GM19438 (cell line): ENCODE measurements around the gene CIB2.

Source experiments
- ATAC-seq: cut with Tn5 transposase; IDR thresholded peaks from one replicate; pipeline ENCODE4 v1.9.1; 2021; ENCODE audit warnings: low read depth; ENCODE audit not compliant: unreplicated experiment

Gene CIB2

DNA sequence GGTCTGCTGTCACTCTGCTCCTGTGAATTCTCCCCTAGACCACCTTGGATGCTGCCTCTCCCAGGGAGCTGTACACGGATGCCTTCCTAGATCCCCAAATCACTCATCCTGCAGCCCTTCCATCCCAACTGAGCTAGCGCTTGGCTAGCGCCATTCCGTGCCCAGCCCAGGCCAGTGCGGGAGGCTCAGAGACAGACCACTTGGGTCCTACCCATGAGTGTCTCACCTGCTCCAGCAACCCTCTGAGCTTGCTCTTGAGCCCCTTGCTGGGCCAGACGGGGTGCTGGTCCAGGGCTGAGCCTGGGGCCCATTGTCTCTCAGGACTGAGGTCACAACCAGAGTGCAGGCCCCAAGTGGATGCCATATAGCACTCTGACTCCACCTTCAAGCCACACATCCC, 21.1 kb downstream of the CIB2 start:
- ATAC-seq: no peak

DNA sequence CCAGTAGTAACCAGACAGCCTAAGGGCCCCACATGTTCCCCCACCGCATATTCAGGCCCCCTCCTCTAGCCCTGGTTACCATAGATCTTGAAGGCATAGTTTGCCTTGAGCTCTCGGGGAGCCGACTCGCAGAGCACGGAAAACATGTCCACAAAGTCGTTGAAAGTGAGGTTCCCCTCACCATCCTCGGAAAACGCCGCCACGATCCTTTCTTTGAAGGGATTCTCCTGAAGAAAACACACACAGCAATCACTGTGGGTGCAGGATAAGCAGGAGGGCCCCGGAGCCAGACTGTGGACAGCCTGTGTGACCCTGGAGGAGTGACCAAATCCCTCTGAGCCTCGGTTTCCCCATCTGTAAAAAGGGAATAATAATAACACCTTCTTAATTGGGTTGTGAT, 22.1 kb downstream of the CIB2 start:
- ATAC-seq: no peak

DNA sequence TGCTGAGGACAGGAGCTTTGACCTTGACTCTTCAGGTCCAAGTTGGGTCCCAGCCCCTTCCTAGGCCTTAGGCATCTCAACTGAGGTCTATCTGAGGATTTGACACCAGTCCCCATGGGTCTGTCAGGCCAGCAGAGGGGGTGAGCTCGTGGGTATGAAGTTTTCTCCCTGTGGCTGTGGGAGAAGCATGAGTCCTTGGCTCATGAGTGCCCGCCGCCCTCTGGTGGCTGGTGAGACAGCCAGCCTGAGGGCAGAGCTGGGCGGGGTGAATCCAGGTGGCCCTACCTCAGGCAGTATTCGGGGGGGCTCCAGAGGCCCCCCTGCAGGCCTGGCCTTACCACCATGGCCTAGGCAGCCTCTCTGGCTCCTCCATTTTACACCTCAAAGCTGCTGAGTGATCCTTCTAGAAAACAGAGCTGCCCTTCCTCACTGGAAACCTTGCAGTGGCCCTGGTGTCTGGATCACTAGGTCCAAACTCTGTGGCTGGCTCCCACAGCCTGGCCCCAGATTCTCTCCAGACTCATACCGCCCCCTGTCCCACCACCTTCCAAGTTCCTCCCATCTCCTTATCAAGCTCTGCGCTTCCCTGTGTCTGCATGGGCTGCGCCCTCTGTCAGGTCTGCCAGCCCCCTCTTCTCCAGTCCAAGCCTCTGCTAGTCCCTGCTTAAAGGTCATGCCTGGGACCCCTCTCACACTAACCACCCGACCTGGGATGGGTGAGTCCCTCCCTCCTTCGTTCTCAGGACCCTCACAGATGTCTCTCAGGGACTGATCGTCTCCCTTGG, 22.8 kb downstream of the CIB2 start:
- no peak for ATAC-seq

GRCh38 chr15:78107471-78107870, 23.8 kb downstream of the CIB2 start:
- no peak for ATAC-seq

- ATAC-seq: no peak
Measured at GRCh38 chr15:78105476-78106241, 25.6 kb downstream of the CIB2 start.

DNA sequence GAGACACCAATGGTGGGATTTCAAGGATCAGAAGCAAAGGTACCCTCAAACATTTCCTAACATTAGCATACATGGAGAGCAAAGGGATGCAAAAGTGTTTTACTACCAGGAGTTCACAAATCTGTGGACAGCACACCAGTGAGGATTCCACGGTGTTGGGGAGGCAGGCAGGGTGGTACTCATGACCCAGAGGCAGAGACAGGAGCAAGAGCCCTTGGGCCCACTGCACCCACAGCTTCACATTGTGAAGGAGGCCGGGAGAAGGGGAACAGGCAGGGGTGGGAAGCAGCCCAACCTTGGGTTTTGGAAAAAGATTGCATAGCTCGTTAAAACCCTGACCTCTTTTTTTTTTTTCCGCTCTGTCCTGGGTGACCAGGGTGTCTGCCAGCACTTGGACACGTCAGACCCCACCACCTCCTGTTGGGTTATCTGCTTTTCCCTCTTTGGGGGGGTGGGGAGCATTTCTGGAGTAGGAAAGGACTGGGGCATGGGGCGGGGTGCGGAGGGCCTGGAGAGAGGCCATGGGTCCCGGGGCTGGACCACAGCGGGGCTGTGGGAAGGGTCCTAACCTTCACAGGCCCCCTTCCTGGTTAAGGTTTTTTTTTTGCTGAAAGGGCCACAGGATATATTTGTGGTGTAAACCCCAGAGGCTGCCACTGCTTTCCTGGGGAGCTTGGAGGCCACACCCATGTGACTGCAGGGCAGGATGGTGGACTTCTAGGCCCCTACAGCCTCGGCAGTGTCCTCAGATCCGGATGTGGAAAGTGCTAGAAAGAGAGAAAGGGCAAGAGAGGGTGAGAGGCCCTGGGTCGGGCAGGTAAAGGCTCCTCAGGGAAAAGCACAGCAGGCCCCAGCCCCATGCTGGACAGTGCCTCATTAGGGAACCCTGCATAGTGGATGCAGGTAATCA, 26.4 kb downstream of the CIB2 start:
- no peak for ATAC-seq

GRCh38 chr15:78104119-78104479, 27.1 kb downstream of the CIB2 start:
- peak; percentile 12 for ATAC-seq

DNA sequence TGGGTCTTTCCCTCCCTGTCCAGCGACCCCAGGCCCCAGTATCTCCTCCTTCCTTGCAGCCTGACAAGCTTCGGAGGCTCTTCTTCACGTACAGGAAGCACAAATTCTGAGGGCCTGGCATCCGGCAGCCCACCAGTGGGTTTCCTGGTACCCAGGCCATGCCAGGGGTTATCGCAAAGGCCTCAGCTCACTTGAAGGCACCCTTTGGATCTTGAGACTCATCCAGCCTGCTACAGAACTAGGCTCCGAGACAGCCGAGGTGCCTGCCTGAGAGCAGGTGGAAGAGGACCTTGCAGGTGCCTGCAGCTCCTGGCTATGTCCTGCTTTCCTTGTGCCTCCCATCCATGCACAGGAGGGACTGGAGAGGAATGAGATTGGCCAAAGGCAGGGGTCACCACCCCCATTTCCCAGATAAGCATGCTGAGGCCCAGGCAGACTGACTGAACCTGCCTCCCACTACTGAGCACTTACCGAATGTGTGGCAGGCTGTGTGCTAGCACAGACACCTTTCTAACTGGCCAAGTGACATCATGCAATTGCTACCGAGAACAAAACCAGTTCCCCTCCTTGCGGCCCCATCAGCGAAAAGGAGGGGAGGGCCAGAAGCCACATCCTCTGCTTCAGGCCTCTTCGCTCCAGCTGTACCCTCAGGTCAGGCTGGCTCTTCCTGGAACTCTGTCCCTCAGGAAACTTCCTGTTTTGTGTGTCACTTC, 27.7 kb downstream of the CIB2 start:
- ATAC-seq: peak; percentile 85

- ATAC-seq: no peak
Measured at GRCh38 chr15:78102741-78103140, 28.5 kb downstream of the CIB2 start.

- no peak for ATAC-seq
Measured at GRCh38 chr15:78102211-78102610, 29.0 kb downstream of the CIB2 start.

GRCh38 chr15:78101423-78102105, 29.7 kb downstream of the CIB2 start:
- ATAC-seq: no peak

DNA sequence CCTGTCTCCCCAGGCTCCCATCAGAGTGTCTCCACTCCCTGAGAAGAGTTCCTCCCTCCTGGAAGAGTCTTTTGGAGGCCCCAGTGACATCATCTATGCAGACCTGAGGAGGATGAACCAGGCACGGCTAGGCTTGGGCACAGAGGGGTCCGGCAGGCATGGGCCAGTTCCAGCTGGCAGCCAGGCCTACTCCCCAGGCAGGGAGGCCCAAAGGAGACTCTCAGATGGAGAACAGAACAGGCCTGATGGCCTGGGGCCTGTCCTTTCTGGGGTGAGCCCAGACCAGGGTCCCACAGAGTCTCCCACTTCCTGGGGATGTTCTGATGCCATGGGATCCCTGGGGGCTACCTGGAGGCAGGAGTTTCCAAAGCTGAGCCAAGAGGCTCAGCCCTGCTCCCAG, 30.4 kb downstream of the CIB2 start:
- no peak for ATAC-seq

GRCh38 chr15:78098131-78098755, 33.0 kb downstream of the CIB2 start:
- no peak for ATAC-seq

DNA sequence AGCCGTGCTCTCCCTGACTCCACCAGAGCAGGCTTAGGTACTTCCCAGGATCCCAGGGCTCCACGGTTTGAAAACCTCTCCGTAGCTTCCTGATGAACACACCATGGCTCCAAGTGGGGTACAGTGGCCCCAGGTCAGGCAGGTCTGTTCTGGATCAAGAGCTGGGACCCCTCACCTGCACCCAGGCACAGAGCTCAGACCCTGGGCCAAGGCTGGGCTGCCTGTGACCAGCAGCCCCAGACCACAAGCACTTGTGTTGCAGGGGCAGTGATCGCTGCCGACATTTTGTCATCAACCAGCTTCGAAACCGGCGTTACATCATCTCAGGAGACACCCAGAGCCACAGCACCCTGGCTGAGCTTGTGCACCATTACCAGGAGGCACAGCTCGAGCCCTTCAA, 33.6 kb downstream of the CIB2 start:
- no peak for ATAC-seq

DNA sequence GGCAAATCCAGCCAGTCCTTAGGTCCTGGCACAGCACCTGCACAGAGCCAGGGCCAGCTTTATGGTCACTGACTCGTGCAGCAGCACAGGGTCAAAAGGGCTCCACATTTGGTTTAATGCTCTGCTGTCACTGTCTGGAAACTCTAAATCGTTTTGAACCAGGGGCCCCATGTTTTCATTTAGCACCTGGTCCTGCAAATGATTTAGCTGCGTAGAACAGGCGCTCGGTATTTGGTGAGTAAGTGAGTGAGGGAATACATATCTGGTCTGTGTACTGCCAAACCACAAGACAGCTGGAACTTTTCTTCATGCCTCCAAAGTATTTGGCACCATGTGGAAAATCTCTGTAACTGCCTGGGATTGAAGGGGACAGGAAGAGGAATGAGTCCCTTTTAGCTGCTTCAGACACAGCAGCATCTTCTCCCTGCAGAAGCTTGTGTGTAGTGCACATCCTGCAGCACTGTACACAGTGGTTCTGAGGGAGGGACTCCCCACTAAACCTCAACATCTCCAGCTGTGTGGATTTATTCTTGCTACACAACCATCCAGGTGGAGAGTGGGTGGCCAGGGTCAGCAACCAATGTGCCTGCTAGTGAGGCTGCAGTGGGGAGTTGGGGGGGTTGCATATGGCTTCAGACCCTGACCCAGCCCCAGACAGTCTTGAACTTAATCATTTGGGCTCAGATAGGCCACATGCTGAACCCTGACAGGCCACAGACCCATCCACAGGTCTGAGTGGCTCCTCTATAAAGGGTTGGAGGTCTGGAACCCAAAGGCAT, 37.8 kb downstream of the CIB2 start:
- no peak for ATAC-seq

DNA sequence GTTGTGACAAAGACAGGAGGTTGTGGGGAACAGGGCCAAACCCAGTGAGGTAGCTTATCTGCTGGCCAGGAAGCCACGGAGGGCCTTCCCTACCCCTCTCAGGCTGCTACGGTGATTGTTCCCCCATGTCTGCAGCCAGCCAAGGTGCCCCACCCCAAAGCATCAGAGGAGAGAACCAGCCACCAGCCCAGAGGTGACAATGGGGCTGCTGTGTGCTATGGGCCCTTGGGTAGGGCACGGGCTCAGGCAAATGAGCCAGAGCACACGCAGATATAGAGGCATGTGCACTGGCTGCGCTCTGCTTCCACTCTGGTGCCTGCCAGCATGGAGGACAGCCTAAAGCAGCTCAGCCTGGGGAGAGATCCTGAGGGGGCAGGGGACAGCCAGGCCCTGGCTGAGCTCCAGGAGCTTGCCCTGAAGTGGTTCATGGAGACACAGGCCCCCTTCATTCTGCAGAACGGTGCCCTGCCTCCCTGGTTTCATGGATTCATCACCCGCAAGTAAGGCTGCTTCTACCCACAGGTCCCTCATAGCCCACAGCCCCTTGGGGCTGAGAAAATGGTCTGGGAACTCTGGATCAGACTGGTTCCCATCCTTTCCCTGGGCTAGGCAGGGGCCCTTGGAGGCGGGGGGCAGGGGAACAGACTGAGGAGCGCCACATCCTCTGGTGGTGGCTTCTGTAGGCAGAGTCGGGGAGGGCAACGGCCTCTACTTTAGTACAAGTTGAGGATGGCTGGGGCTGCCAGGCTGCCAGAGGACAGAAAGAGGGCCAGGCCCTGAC, 38.8 kb downstream of the CIB2 start, which contains the start of gene SH2D7:
Gene SH2D7, plus strand, starts transcription at position 301 of the 781 bp plus-strand sequence. Its CDS starts 24 bp downstream, at position 325.
- ATAC-seq: no peak

DNA sequence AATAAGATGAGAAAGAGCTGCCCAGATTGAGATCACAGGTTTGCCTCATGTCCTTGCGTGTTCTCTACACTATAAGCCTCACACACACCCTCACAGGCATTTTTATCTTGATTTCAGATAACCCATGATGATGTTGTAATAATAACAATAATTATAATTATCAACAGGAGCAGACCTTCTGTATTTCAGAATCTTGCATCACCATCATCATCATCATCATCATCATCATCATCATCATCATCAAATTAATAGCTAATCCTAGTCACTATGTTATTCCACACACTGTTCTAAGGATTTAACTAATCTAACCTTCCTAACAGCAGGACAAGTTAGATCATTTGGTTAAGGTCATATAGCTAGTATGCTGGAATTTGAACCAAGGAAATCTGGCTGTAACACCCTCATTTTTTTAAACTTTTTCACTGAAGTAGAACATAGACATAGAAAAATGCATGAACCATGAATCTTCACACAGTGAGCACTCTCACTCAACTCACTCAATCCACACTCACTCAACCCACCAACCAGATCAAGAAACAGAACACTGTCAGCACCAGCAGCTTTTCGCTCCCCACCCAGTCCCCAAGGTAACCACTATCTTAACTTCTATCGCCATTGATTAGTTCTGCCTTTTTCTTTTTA, 40.7 kb downstream of the CIB2 start:
- ATAC-seq: no peak

DNA sequence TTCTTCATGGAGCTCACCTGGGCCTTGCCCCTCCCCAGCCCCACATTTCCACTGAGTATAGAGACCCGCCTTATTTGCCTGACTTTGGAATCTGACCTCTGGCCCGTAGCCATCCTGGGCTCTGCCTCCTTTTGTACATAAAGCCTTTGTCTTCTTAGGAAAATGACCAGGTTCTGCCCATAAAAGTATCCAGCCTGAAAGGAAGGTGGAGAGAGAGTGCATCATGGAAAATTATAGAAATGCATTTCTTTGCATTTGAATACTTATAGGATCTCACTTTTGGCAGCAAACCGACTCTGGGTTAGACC, 42.5 kb downstream of the CIB2 start:
- ATAC-seq: no peak
